Neutrophil (primary cell): ENCODE data around the gene RCE1.
"Not testable (repeated sequence)": the region's sequence is repeated elsewhere in the genome, so short reads cannot be mapped to it uniquely, and the experiment has no call there.

Source experiments
- H3K27ac ChIP-seq: fragments of 200-600 bp; sonication (generic); 2 replicates; pipeline ENCODE4 v1.5.1; 2016; ENCODE audit warnings: mild to moderate bottlenecking, moderate library complexity
- H3K27me3 ChIP-seq: fragments of 200-600 bp; sonication (generic); 2 replicates; pipeline ENCODE4 v1.6.0; 2016; ENCODE audit warnings: mild to moderate bottlenecking
- H3K36me3 ChIP-seq: fragments of 200-600 bp; sonication (generic); 2 replicates; pipeline ENCODE4 v1.5.1; 2017
- H3K4me1 ChIP-seq, 2 experiments: fragments of 200-600 bp in 1 of 2; sonication (generic) in 1 of 2; 1 replicate in 1 of 2; 2 replicates in 1 of 2; pipeline versions ENCODE4 v1.5.1 to v1.6.1; 2013 to 2016; ENCODE audit warnings: low read depth in 1 of 2, low read length in 1 of 2, mild to moderate bottlenecking in 1 of 2, moderate library complexity in 1 of 2; ENCODE audit not compliant: control insufficient read depth in 1 of 2, insufficient read depth in 1 of 2
- H3K4me3 ChIP-seq, 2 experiments: fragments of 200-600 bp in 1 of 2; sonication (generic) in 1 of 2; 1 replicate in 1 of 2; 2 replicates in 1 of 2; pipeline ENCODE4 v1.5.1; 2013 to 2016; ENCODE audit warnings: low read depth in 1 of 2, low read length in 1 of 2, mild to moderate bottlenecking in 1 of 2, moderate library complexity in 1 of 2
- H3K9me3 ChIP-seq: fragments of 200-600 bp; sonication (generic); 2 replicates; pipeline ENCODE4 v1.5.1; 2016
- CTCF ChIP-seq: fragments of 200-600 bp; sonication (generic); IDR thresholded peaks from 2 replicates; pipeline ENCODE4 v1.5.1; 2016; ENCODE audit warnings: antibody characterized with exemption

RCE1 gene

DNA sequence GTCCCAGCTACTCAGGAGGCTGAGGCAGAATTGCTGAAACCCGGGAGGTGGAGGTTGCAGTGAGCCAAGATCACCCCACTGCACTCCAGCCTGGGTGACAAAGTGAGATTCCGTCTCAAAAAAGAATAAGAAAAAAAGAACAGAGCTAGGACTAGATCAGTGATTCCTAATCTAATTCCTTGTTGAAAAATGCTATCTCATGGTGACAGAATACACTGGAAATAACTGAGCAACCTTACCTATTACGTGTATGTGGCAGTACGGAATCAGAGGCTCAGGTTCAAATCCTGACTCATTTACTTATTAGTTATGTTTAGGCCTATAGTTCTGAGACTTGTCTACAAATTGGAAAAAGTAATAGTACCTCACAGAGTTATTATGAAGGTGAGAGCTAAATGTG, 19.5 kb upstream of the RCE1 start:
- no peak overlapping the region for H3K4me3 ChIP-seq
- TF ChIP-seq CTCF = no peak
- no peaks in the 10 kb centered on the region for H3K36me3 ChIP-seq
- H3K9me3 ChIP-seq = no peaks in the 10 kb centered on the region
- H3K27me3 ChIP-seq = no peaks in the 10 kb centered on the region
- no peaks in the 10 kb centered on the region for H3K4me1 ChIP-seq
- no peak overlapping the region for H3K27ac ChIP-seq

- H3K4me3 ChIP-seq, H3K4me1 ChIP-seq, H3K9me3 ChIP-seq, H3K27me3 ChIP-seq, H3K36me3 ChIP-seq, H3K27ac ChIP-seq: not testable (repeated sequence)
Observed at GRCh38 chr11:66824573-66824972, 18.7 kb upstream of the RCE1 start.

- TF ChIP-seq CTCF = no peak
- Histone ChIP-seq H3K27me3 (no peaks in the 10 kb centered on the region), H3K36me3 (peaks cover 17% of the 10 kb centered on the region), H3K27ac (no peak overlapping the region), H3K4me1 (peaks cover 0 to 3% of the 10 kb centered on the region in 2 experiments), H3K9me3 (no peaks in the 10 kb centered on the region), H3K4me3 (no peak overlapping the region)
Observed at GRCh38 chr11:66834539-66834845, 8.7 kb upstream of the RCE1 start.

- Histone ChIP-seq H3K27me3 (no peaks in the 10 kb centered on the region), H3K4me3 (no peak overlapping the region), H3K36me3 (peaks cover 17% of the 10 kb centered on the region), H3K9me3 (no peaks in the 10 kb centered on the region), H3K27ac (no peak overlapping the region), H3K4me1 (peaks cover 1 to 3% of the 10 kb centered on the region in 2 experiments)
- no peak for TF ChIP-seq CTCF
Observed at GRCh38 chr11:66834943-66835342, 8.3 kb upstream of the RCE1 start.

- Histone ChIP-seq H3K27me3 (no peaks in the 10 kb centered on the region), H3K4me1 (peaks cover 9% of the 10 kb centered on the region in 2 experiments), H3K9me3 (no peaks in the 10 kb centered on the region), H3K4me3 (no peak overlapping the region), H3K36me3 (peaks cover 17% of the 10 kb centered on the region), H3K27ac (no peak overlapping the region)
- TF ChIP-seq CTCF = no peak
Observed at GRCh38 chr11:66835768-66836405, 7.4 kb upstream of the RCE1 start.

- Histone ChIP-seq H3K27me3 (no peaks in the 10 kb centered on the region), H3K36me3 (peaks cover 25% of the 10 kb centered on the region), H3K4me1 (peaks cover 33 to 36% of the 10 kb centered on the region in 2 experiments), H3K4me3 (no peak overlapping the region), H3K9me3 (no peaks in the 10 kb centered on the region), H3K27ac (peak overlapping the region; percentile 39)
- no peak for TF ChIP-seq CTCF
Observed at GRCh38 chr11:66840317-66841091, 2.7 kb upstream of the RCE1 start.
